HCT116 (cell line): ENCODE data around the gene SMARCAD1. TPM values are rescaled to one million over a fixed set of nuclear protein-coding genes. Genes with fewer than 3 reads are reported as not detected.

Experiments
- ATAC-seq: fragments of 200-7000 bp; cut with Tn5 transposase; 2 replicates; pipeline ENCODE4 v1.9.1; 2020; ENCODE audit warnings: mild to moderate bottlenecking, moderate library complexity
- BruUV-seq: library from RNA; stranded (reverse); fragments of 400-500 nt; replicated peaks from 2 replicates; lab custom pipeline; 2021; lab: Mats Ljungman, UMichigan
- CTCF ChIA-PET: fragments of 300-600 bp; sonication (Branson Sonifier 250); formaldehyde crosslinking; loops from one replicate; lab custom pipeline; 2021; ENCODE audit warnings: antibody characterized with exemption; lab: Charles Lee
- POLR2A ChIA-PET: fragments of 300-600, 350-600 bp; sonication (Branson Sonifier 250); formaldehyde crosslinking; loops from one replicate; lab custom pipeline; 2021; ENCODE audit warnings: antibody characterized with exemption; lab: Charles Lee
- RAD21 ChIA-PET, 2 experiments: fragments of 300-600 bp; sonication (Branson Sonifier 250); formaldehyde crosslinking; loops; one replicate each; lab custom pipeline; 2023; ENCODE audit warnings: low total read pairs in 2 of 2; ENCODE audit not compliant: uncharacterized antibody in 2 of 2, unreplicated experiment in 2 of 2, low non-redundant PET in 1 of 2; lab: Charles Lee
- DNase-seq: peaks from one replicate; pipeline ENCODE4 v3.0.0-alpha.2; 2010; ENCODE audit warnings: low read depth, low spot score
- H2AFZ ChIP-seq: fragments of 200-600 bp; shearing (Covaris generic), sonication (generic); 2 replicates; pipeline ENCODE4 v1.6.1; 2017; ENCODE audit warnings: low read depth, mixed run types, mixed read lengths, antibody characterized with exemption, low read length; ENCODE audit not compliant: poor library complexity, severe bottlenecking
- H3K27ac ChIP-seq: 2 replicates; pipeline ENCODE4 v1.5.1; 2012; ENCODE audit warnings: low read depth, low read length
- H3K27me3 ChIP-seq: fragments of 200-600 bp; sonication (generic); 2 replicates; pipeline ENCODE4 v1.6.1; 2016; ENCODE audit warnings: mixed run types, low read length, mixed read lengths; ENCODE audit not compliant: insufficient read depth
- H3K36me3 ChIP-seq, 2 experiments: fragments of 200-500 bp in 1 of 2; fragments of 200-600 bp in 1 of 2; sonication (Bioruptor generic) in 1 of 2; sonication (generic) in 1 of 2; 2 replicates each; pipeline versions ENCODE4 v1.5.1 to v1.6.1; 2014 to 2016; ENCODE audit warnings: low read length in 2 of 2, inconsistent platforms in 1 of 2, mixed read lengths in 1 of 2, mixed run types in 1 of 2; ENCODE audit not compliant: insufficient read depth in 2 of 2, control insufficient read depth in 1 of 2
- H3K4me1 ChIP-seq, 2 experiments: fragments of 200-600 bp in 1 of 2; sonication (generic) in 1 of 2; 2 replicates each; pipeline versions ENCODE4 v1.5.1 to v1.6.1; 2012 to 2017; ENCODE audit warnings: low read length in 2 of 2, inconsistent platforms in 1 of 2, mild to moderate bottlenecking in 1 of 2, mixed read lengths in 1 of 2, mixed run types in 1 of 2, moderate library complexity in 1 of 2; ENCODE audit not compliant: insufficient read depth in 2 of 2, control insufficient read depth in 1 of 2
- H3K4me2 ChIP-seq: fragments of 200-600 bp; sonication (generic); 2 replicates; pipeline ENCODE4 v1.6.1; 2017; ENCODE audit warnings: mixed run types, low read length, mixed read lengths
- H3K4me3 ChIP-seq, 2 experiments: fragments of 200-600 bp in 1 of 2; sonication (generic) in 1 of 2; replicated peaks in 1 of 2; 2 replicates each; pipeline ENCODE4 v1.5.1; 2011 to 2016; ENCODE audit warnings: low read length in 2 of 2, control low read depth in 1 of 2, low read depth in 1 of 2, mild to moderate bottlenecking in 1 of 2, mixed read lengths in 1 of 2, mixed run types in 1 of 2
- H3K79me2 ChIP-seq: fragments of 200-600 bp; sonication (generic); 2 replicates; pipeline ENCODE4 v1.6.1; 2017; ENCODE audit warnings: mild to moderate bottlenecking, mixed run types, low read length, moderate library complexity, mixed read lengths; ENCODE audit not compliant: insufficient read depth
- H3K9ac ChIP-seq: fragments of 200-600 bp; sonication (generic); 2 replicates; pipeline ENCODE4 v1.6.1; 2016; ENCODE audit warnings: low read length, mixed read lengths
- H3K9me2 ChIP-seq: fragments of 200-600 bp; sonication (generic), shearing (Covaris generic); 2 replicates; pipeline ENCODE4 v1.6.1; 2017; ENCODE audit warnings: mixed run types, mild to moderate bottlenecking, moderate library complexity; ENCODE audit not compliant: insufficient read depth
- H3K9me3 ChIP-seq, 2 experiments: fragments of 200-500 bp in 1 of 2; fragments of 200-600 bp in 1 of 2; sonication (Bioruptor generic) in 1 of 2; sonication (generic) in 1 of 2; 2 replicates each; pipeline ENCODE4 v1.6.1; 2014 to 2017; ENCODE audit warnings: low read length in 2 of 2, mixed read lengths in 2 of 2, inconsistent platforms in 1 of 2, low read depth in 1 of 2, mild to moderate bottlenecking in 1 of 2, mixed run types in 1 of 2, moderate library complexity in 1 of 2; ENCODE audit not compliant: control insufficient read depth in 1 of 2, insufficient read depth in 1 of 2
- H4K20me1 ChIP-seq: fragments of 200-600 bp; sonication (generic), shearing (Covaris generic); 2 replicates; pipeline ENCODE4 v1.6.1; 2017; ENCODE audit warnings: mixed run types, mild to moderate bottlenecking, moderate library complexity; ENCODE audit not compliant: insufficient read depth
- ELF1 ChIP-seq: IDR thresholded peaks from 2 replicates; pipeline ENCODE4 v1.6.1; 2012; ENCODE audit warnings: low read depth, borderline replicate concordance
- FOSL1 ChIP-seq: IDR thresholded peaks from 2 replicates; pipeline ENCODE4 v1.6.1; 2012; ENCODE audit warnings: low read depth
- POLR2AphosphoS5 ChIP-seq: IDR thresholded peaks from 2 replicates; pipeline ENCODE4 v1.6.1; 2011; ENCODE audit warnings: mild to moderate bottlenecking, low read depth, low read length, moderate library complexity
- TCF7L2 ChIP-seq: IDR thresholded peaks from 2 replicates; pipeline ENCODE4 v1.7.0; 2011; ENCODE audit warnings: borderline replicate concordance, inconsistent platforms; ENCODE audit not compliant: insufficient read depth, insufficient read length; ENCODE audit errors: extremely low read depth
- ZFX ChIP-seq: fragments of 450-650 bp; IDR thresholded peaks from 2 replicates; pipeline ENCODE4 v1.6.1; 2017
- intact Hi-C: fragments of 100-400 bp; cut with micrococcal nuclease; formaldehyde crosslinking; loops from 2 replicates; pipeline ENCODE4 v1.10.0; 2022
- total RNA-seq: library from RNA; stranded (reverse); gene quantifications from one replicate; pipeline ENCODE4 v1.2.1, GENCODE V29; 2021; ENCODE audit not compliant: unreplicated experiment
- TF ChIP-seq, protein P1 (sequence below): IDR thresholded peaks from 2 replicates; pipeline ENCODE4 v1.6.1; 2011; ENCODE audit warnings: mild to moderate bottlenecking, low read length, moderate library complexity; ENCODE audit not compliant: insufficient replicate concordance; ENCODE audit errors: extremely low read depth
- TF ChIP-seq, protein P2 (sequence below), 3 experiments: fragments of 200-600 bp in 1 of 3; sonication (generic) in 1 of 3; IDR thresholded peaks in 2 of 3; conservative IDR thresholded peaks in 1 of 3; 2 replicates each; pipeline ENCODE4 v1.5.1; 2012 to 2017; ENCODE audit warnings: low read depth in 2 of 3, low read length in 2 of 3, antibody characterized with exemption in 1 of 3, borderline replicate concordance in 1 of 3, control low read depth in 1 of 3, mild to moderate bottlenecking in 1 of 3, mixed read lengths in 1 of 3, mixed run types in 1 of 3, moderate library complexity in 1 of 3; ENCODE audit not compliant: insufficient read depth in 1 of 3
- TF ChIP-seq, protein P3 (sequence below): IDR thresholded peaks from 2 replicates; pipeline ENCODE4 v1.6.1; 2012; ENCODE audit warnings: low read depth
- TF ChIP-seq, protein P4 (sequence below): IDR thresholded peaks from 2 replicates; pipeline ENCODE4 v1.6.1; 2012

Gene SMARCAD1
- total RNA-seq, 1 experiment from 2014 or later = 33.6 TPM

DNA sequence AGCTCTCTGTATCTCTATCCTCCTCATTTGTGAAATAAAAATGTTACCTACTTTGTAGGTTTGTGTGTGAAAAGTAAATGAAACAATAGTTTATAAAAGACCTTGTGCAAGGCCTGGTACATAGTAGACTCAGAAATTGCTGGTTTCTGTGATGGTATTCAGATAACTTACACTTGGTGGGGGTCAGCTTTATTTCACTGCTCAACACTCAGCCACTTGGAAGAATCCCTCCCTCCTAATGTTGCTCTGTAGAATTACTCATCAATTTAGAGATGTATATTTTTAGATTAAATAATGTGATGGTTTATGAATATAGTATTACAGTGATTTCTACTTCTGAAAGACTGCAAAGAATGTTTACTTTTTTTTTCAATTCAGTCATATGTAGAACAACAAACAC is 32.7 kb downstream of the SMARCAD1 start:
- no TSS peak for BruUV-seq
- Histone ChIP-seq H3K79me2 (peaks cover under 1% of the 10 kb centered on the region; the same call in 1 of the 2 replicates), H4K20me1 (no peaks in the 10 kb centered on the region), H3K27ac (no peak overlapping the region), H2AFZ (no peak overlapping the region), H3K4me1 (no peaks in the 10 kb centered on the region), H3K36me3 (peaks cover 27 to 42% of the 10 kb centered on the region in 2 experiments), H3K4me2 (no peak overlapping the region), H3K9ac (no peak overlapping the region), H3K27me3 (no peaks in the 10 kb centered on the region), H3K9me2 (no peaks in the 10 kb centered on the region), H3K9me3 (no peaks in the 10 kb centered on the region), H3K4me3 (no peak overlapping the region)
- DNase-seq (no peak), ATAC-seq (no peak)
- intact Hi-C loops = no loop called here
- ChIA-PET CTCF (no interaction called here), POLR2A (no interaction called here), RAD21 (no interaction called here)
- TF ChIP-seq, protein P1, sequence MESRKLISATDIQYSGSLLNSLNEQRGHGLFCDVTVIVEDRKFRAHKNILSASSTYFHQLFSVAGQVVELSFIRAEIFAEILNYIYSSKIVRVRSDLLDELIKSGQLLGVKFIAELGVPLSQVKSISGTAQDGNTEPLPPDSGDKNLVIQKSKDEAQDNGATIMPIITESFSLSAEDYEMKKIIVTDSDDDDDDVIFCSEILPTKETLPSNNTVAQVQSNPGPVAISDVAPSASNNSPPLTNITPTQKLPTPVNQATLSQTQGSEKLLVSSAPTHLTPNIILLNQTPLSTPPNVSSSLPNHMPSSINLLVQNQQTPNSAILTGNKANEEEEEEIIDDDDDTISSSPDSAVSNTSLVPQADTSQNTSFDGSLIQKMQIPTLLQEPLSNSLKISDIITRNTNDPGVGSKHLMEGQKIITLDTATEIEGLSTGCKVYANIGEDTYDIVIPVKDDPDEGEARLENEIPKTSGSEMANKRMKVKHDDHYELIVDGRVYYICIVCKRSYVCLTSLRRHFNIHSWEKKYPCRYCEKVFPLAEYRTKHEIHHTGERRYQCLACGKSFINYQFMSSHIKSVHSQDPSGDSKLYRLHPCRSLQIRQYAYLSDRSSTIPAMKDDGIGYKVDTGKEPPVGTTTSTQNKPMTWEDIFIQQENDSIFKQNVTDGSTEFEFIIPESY = no peak
- TF ChIP-seq, protein P2, sequence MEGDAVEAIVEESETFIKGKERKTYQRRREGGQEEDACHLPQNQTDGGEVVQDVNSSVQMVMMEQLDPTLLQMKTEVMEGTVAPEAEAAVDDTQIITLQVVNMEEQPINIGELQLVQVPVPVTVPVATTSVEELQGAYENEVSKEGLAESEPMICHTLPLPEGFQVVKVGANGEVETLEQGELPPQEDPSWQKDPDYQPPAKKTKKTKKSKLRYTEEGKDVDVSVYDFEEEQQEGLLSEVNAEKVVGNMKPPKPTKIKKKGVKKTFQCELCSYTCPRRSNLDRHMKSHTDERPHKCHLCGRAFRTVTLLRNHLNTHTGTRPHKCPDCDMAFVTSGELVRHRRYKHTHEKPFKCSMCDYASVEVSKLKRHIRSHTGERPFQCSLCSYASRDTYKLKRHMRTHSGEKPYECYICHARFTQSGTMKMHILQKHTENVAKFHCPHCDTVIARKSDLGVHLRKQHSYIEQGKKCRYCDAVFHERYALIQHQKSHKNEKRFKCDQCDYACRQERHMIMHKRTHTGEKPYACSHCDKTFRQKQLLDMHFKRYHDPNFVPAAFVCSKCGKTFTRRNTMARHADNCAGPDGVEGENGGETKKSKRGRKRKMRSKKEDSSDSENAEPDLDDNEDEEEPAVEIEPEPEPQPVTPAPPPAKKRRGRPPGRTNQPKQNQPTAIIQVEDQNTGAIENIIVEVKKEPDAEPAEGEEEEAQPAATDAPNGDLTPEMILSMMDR (IDR thresholded peaks at IDR 0.05 in 2 of 3, conservative IDR thresholded peaks at IDR 0.05 in 1 of 3; ENCODE audit: borderline replicate concordance in 1 of 3, insufficient read depth in 1 of 3, low read depth in 2 of 3, low read length in 2 of 3) = no peak
- TF ChIP-seq ELF1 (no peak), TCF7L2 (no peak), POLR2AphosphoS5 (no peak), ZFX (no peak), FOSL1 (no peak)
- TF ChIP-seq, protein P3, sequence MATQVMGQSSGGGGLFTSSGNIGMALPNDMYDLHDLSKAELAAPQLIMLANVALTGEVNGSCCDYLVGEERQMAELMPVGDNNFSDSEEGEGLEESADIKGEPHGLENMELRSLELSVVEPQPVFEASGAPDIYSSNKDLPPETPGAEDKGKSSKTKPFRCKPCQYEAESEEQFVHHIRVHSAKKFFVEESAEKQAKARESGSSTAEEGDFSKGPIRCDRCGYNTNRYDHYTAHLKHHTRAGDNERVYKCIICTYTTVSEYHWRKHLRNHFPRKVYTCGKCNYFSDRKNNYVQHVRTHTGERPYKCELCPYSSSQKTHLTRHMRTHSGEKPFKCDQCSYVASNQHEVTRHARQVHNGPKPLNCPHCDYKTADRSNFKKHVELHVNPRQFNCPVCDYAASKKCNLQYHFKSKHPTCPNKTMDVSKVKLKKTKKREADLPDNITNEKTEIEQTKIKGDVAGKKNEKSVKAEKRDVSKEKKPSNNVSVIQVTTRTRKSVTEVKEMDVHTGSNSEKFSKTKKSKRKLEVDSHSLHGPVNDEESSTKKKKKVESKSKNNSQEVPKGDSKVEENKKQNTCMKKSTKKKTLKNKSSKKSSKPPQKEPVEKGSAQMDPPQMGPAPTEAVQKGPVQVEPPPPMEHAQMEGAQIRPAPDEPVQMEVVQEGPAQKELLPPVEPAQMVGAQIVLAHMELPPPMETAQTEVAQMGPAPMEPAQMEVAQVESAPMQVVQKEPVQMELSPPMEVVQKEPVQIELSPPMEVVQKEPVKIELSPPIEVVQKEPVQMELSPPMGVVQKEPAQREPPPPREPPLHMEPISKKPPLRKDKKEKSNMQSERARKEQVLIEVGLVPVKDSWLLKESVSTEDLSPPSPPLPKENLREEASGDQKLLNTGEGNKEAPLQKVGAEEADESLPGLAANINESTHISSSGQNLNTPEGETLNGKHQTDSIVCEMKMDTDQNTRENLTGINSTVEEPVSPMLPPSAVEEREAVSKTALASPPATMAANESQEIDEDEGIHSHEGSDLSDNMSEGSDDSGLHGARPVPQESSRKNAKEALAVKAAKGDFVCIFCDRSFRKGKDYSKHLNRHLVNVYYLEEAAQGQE = no peak
- TF ChIP-seq, protein P4, sequence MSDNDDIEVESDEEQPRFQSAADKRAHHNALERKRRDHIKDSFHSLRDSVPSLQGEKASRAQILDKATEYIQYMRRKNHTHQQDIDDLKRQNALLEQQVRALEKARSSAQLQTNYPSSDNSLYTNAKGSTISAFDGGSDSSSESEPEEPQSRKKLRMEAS = no peak
